IPS DF 4.7 (cell line): Measurements from ENCODE around the gene SGK1.
"Not testable (repeated sequence)": the region's sequence is repeated elsewhere in the genome, so short reads cannot be mapped to it uniquely, and the experiment has no call there.

Experiments
- DNase-seq: peaks from one replicate; pipeline ENCODE4 v3.0.0-alpha.2; 2013; ENCODE audit warnings: low spot score; ENCODE audit errors: extremely low read depth

Gene SGK1

GRCh38 chr6:134229520-134229919 lies 88.4 kb downstream of the SGK1 start:
- no peak for DNase-seq

- DNase-seq: no peak
Observed at GRCh38 chr6:134223796-134224420, 94.0 kb downstream of the SGK1 start.

GRCh38 chr6:134221250-134221649 lies 96.7 kb downstream of the SGK1 start:
- no peak for DNase-seq

- no peak for DNase-seq
Observed at GRCh38 chr6:134217798-134218140, 100.1 kb downstream of the SGK1 start.

- no peak for DNase-seq
Observed at GRCh38 chr6:134217105-134217797, 100.7 kb downstream of the SGK1 start.

- DNase-seq: no peak
Observed at GRCh38 chr6:134216301-134217010, 101.5 kb downstream of the SGK1 start.

DNA sequence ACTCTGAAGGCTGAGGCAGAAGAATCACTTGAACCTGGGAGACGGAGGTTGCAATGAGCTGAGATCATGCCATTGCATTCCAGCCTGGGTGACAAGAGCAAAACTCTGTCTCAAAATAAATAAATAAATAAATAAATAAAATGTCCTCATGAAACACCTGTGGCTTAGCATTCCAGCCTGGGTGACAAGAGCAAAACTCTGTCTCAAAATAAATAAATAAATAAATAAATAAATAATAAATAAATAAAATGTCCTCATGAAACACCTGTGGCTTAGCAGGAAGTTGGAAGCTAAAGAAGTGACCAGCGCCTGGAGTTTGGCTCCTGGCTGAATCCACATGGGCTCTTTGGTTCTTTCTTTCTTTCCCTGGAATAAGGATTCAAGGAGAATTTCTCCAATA lies 104.5 kb downstream of the SGK1 start:
- DNase-seq: not testable (repeated sequence)

DNA sequence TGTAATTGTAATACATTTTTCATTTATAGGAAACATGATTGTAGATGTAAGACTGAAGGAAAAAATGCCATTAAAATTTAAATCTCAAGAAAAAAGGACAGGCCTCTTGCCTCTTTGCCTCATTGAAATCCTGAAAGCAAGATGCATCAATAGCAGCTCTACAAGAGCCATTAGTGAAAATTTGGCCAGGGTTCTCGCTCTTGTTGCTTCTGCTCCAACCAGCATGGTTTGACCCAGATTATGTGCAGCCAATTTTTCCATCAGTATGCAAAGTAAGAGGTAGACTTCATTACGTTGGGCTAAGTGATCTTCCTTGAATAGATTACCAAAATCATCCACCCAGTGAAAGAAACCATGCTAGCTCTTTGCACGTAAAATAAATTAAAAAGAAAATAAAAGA lies 106.6 kb downstream of the SGK1 start:
- no peak for DNase-seq

- DNase-seq: no peak
Observed at GRCh38 chr6:134207421-134207820, 110.5 kb downstream of the SGK1 start.

DNA sequence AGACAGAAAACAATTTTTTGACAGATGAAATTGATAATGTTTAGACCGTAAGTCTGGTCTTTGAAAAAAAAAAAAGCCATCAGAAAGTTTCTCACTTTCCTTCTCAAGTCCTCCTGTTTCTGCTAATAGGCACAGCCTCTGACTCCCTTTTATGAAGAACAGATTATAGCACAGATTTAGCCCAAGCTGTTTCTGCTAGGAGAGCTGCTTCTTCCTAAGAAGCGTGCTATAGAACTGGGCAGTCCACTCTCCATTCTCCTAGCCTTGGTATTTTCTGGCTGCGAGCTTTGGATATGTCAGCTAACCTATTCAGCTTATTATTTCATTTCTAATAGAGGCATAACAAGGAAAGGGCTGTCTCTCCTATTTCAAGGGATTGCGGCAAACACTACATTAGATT lies 112.5 kb downstream of the SGK1 start:
- DNase-seq: no peak

GRCh38 chr6:134204759-134205158 lies 113.2 kb downstream of the SGK1 start:
- DNase-seq: not testable (repeated sequence)

DNA sequence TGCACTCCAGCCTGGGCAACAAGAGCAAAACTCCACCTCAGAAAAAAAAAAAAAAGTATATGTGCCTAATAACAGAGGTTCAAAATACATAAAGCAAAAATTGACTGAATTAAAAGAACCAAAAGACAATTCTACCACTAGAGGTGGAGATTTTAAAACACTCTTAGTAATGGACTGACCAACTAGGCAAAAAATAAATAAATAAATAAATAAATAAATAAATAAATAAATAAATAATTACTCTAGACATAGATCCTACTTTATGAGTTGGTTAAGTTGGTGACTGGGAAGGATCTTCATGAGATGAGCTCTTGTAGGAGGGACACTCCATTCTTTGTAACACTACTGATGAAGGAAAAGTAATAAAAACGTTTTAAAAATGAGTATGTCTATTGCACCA lies 113.9 kb downstream of the SGK1 start:
- no peak for DNase-seq

- no peak for DNase-seq
Observed at GRCh38 chr6:134201716-134202115, 116.2 kb downstream of the SGK1 start.

DNA sequence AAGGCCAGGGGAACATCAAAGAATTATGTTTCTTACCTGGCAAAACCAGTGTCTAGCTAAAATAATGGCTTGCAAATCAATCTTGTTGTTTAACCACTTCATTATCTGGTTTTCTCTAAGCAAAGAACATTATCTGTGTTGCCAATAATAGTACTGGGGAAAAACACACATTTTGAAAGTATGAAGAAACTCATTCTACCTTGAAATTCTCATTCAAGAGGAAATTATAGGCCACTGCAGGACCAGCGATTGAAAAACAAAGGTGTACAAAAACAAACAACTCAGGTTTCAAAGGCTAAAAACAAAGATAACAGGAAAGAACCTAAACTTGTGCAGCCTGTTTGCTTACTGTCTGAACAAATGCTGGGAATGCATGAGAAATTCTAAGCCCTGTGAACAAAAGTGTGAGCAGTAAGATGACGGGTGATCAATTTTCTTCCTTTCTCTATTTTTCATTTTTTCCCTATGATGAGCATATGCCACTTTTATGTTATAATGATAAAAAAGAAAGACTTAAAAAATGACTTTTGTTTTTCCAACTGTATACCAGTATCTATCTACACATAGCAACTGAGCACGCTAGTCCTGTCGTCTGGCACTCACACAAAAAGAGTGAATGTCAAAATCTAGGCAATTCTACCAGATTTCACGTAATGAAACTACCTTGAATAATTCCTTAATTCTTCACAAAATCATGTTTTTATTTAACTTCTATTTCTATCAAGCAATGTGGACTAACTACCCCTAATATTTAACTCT lies 117.9 kb downstream of the SGK1 start:
- DNase-seq: no peak

DNA sequence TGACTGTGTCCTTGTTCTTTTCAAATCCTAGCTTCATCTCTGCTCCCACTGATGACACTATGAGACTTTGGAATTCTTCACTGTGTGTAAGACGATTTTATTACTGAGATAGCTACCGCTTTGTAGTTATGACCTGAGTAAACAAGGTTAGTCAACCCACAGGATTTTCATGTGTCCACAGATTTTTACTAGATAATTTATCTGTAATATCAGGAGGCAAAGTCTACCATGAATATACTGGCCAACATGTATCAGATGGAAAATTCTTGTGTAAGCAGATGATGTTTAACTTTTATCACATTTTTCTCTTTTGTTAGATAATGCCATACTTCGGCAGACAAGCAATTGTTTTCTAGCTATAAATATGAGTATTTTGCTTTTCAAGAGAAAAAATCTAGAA lies 119.8 kb downstream of the SGK1 start:
- no peak for DNase-seq

GRCh38 chr6:134197685-134198084 lies 120.2 kb downstream of the SGK1 start:
- DNase-seq: not testable (repeated sequence)

DNA sequence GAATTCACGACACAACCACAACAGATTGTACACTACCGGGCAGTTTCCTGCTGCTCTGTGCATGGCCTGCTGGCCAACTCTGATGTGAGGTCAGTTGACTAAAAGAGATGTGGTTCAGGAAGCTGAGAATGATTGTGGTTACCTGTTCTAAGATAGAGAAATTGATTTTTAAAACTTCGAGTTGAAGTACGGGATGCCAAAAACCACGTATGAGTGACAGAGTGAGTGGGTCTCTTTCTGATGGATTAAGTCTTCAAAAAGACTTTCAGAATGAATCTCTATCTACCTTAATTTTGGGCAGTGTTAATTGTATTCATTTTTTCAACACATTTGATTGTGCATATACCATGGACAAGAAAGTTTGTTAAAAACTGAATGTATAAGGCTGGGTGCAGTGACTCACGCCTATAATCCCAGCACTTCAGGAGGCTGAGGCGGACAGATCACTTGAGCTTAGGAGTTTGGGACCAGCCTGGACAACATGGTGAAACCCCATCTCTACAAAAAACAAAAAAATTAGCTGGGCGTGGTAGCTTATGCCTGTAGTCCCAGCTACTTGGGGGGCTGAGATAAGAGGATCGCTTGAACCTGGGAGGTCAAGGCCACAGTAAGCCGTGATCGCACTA lies 121.2 kb downstream of the SGK1 start:
- DNase-seq: no peak

DNA sequence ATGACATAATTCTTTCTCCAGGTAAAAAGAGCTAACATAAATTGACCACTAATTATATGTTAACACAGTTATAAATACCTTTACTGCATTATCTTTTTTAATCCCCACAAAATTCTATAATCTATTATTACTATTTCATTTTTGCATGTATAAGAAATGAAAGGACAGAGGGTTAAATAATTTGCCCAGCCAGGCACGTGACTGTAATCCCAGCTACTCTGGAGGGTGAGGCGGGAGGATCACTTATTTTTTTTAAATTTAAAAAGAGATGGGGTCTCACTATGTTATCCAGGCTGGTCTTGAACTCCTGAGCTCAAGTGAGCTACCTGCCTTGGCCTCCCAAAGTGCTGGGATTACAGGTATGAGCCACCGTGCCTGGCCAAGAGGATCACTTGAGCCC lies 121.9 kb downstream of the SGK1 start:
- DNase-seq: no peak

- no peak for DNase-seq
Observed at GRCh38 chr6:134195164-134195906, 122.6 kb downstream of the SGK1 start.

- DNase-seq: no peak
Observed at GRCh38 chr6:134193536-134194498, 124.1 kb downstream of the SGK1 start.
